ENCODE measurements around the gene ALG9.

ALG9 gene

DNA sequence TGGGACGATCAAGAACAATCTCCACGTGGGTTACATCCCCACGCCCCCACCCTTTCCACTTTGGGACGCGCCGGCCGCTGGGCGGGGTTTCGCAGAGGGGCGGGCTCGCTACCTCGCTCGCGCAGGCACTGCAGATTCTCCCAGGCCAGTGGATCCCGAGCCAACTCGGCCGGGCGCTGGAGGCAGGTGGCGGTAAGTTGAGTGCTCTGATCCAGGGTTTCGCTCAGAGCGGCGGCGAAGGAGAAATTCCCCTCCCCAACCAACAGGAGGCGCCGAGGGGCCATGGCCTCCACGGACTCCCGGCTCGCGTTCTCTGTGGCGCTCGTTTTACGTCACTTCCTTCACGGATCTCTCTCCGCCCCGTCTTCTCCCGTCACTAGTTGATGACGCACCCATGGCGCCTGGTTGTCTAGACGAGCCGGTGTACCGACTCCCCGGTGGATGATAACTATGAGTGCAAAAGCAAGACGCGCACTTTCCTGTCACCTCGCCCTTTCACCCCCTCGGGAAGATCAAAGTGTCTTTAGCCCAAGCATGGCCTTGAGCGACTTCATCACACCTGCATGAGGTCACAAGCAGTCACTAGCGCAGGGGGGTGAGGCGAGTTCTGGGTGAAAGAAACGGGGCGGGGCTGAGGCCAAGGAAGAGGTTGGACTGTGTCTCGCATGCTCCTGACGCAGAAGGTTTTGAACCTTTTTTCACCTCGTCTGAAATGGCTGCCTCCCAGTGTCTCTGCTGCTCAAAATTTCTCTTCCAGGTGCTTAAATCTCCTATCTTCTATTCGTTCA is 7.7 kb upstream of the ALG9 start, which contains the start of the genes CFAP68 and FDXACB1:
Gene CFAP68 (plus strand): TSS at position 693 of the 788 bp plus-strand sequence. CDS start 20 bp downstream, at position 713.
Gene FDXACB1 (minus strand): TSS at position 317 of the 788 bp plus-strand sequence. CDS start 33 bp downstream, at position 284.
- peak; percentile 77 for DNase-seq

DNA sequence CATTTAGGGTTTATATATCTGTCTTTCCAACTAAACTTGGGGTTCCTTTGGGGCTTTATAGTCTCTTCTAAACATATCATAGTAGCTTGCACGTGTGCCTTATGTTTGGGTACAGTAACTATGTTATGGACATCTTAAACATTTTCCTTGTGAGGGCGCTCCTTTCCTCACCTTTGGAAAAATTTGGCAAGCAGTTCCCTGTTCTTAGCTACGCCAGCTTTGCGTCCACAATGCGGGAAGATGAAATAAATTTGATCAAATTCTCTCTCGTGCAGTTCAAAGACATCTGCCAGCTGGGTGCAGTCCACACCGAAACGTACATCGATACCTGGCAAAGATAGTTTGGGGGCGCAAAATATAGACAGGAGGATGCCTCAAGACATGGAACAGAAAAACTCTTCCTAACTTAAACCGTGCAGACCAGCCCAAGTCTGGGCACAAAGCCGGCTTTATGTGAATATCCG is 7.0 kb upstream of the ALG9 start:
- no peak for DNase-seq

DNA sequence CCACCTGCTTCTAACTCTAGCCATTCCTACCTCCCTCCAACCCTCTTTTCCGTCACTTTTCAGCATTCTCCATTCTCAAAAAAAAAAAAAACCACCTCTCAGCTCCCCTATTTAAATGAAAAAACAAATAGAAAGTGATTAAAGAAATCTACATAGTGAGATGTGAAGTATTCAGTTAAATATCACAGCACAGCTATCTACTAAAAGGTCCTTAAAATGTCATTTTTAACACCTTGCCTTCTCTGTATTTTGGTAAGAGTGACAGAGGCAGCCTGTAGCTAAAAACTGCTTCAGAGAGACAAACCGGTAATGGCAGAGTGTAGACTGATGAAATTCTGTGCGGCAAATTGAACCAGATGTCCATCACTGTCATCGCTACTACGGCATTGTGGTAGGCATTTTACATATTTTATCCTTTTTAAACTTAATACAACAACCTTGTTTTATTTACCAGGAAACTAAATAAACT is 346 bp upstream of the ALG9 start:
- no peak for DNase-seq

DNA sequence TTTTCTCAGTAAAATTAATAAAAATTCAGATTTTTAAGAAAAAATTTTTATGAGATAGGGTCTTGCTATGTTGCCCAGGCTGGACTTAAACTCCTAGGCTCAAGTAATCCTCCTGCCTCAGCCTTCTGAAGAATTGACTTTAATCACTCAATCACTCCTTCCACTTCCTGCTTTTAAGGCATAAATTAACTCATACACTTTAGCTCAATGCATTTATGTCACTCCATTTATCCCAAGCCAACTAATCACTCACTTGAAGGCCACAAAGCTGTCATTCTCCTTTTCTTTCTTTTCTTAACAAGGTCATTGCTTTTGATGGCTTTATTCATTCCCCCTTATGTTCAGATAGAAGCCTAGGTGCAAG is 877 bp downstream of the ALG9 start:
- DNase-seq, result no peak

DNA sequence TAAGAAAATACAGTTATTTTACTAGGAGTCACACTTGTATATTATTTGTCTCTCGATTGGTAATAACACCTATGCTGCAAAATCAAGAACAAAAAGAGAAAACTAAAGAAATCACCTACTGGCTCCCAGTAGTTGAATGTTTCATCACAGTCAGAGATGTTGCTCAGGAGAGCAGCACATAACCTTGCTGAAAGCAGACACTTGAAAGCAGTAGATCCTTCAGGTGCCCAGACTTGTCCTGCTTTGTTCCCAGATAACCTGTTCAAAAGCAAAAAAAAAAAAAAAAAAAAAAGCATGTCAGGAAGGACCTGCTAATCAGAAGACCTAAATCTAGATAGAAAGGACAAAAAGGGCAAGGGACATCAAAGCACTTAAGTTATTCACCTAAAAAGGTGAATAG is 1.3 kb downstream of the ALG9 start:
- no peak for DNase-seq

DNA sequence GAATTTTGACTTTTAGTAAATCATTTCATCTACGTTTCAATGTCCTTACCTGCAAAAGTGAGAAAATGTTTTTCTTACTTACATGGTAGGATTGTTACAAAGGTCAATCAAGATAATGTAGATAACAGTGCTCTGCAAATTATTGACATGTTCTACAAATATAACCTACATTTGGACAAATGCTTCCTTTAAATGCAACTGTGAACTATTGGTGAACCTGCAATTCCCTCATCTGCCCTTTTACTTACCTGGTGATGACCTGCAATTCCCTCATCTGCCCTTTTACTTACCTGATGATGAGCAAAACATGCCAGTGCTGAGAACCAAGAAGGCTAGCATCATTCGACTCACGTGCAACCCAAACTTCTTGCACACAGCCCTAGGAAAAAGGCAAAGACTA is 11.1 kb downstream of the ALG9 start:
- no peak for DNase-seq

DNA sequence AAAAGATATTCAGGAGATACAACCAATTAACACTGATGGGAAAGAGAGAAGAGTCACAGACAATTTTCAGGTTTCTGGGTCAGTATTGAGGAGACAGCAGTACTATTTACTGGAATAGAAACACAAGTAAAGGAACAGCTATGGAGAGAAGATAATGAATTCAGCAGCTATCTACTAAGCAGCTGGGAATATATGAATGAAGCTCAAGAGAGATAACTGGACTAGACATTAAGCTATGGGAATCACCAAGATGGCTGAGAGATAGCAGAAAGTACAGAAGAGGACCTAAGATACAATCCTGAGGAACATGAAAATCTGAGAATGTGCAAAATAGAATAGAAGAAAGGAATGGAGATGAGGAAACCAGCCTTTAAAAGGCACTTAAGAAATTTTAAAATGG is 15.9 kb downstream of the ALG9 start:
- no peak for DNase-seq

DNA sequence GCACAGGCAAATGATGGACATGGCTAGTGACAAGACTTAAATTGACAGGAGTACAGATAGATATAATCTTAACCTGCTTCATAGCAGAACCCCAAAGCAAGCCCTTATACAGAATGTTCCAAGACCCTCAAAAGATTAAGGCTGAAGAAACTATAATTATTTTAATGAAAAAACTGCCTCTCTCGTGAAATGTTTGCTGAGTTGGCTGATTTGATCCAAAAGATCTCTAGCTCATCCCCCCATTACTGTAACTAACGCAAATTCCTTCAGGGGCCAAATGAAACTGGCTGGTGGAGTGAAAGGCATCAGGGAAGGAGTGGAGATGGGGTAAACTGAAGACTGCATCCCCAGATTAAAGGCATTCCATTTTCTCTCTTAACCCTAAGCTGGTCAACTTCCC is 19.3 kb downstream of the ALG9 start:
- no peak for DNase-seq

DNA sequence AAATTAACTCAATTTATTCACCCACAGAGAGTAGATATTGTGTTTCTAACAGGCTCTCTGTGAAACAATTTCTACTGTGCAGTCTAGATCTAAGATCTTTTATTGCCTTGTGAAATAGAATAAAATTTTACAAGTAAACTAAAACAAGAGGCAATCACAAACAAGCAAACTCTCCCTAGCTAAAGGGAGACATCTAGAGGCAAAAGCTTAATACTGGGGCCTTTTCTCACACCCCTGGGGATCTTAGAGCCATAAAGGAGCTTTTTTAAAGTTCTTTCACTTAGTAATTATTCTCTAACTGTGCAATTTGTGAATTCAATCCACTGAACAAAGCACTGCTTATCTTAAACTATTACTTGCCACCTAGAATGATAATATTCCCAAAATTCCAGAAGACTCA is 19.7 kb downstream of the ALG9 start:
- no peak for DNase-seq

DNA sequence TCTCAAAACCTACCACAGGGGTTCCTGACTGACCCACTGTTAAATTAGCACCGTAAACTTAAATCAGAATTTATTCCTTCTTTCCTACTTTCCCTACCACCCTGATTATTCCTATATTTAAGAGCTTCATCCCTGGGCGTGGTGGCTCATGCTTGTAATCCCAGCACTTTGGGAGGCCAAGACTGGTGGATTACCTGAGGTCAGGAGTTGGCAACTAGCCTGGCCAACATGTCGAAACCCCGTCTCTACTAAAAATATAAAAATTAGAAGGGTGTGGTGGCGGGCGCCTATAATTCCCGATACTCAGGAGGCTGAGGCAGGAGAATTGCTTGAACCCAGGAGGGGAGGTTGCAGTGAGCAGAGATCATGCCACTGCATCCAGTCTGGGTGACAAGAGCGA is 20.3 kb downstream of the ALG9 start:
- no peak for DNase-seq

DNA sequence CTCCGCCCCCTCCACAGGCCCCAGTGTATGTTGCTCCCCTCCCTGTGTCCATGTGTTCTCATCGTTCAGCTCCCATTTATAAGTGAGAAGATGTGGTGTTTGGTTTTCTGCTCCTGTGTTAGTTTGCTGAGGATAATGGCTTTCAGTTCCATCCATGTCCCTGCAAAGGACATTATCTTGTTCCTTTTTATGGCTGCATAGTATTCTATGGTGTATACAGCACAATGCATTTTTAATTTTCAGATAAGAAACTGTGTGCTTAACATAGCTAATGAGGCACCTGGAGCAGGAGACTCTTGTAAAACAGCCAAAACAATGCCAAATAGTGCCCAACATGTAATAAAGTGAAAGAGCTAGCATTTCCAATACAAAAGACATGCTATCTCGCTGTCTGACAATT is 21.8 kb downstream of the ALG9 start:
- no peak for DNase-seq

DNA sequence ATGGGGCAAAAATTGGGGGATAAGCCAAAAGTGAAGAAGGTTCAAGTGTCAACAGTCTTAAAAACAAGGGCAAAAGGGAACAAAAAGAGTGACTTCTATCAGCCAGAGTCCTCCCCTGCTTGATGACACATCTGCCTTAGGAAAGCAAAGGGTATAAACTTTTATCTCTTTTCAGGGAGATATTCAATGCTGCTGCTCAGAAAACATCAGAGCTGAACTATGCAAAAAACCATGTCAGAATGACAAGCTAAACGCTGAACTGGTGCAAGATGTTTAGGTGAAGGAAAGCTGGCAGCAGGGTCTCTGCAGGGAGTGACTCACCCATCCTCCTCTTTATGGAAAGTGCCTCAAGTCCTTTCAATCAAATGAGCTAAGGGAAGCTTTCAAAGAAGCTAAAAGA is 24.7 kb downstream of the ALG9 start:
- DNase-seq, result no peak

DNA sequence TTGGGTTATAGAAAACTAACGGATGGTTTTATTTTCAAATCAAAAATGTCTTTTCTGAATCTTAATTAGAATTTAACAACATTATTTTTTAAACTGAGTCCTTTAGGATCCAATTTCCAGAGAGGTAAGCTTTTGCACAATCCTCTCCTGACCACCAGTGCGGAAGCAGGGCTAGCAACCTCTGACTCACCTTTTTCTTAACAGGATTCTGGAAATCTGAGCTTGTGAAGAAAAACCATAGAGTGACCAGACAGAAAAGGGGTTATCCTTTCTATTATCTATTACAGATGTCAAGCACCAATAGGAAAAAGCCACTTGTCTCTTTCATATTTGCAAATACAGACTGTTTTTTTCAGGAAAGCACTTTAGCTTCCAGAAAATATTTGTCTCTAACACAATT is 25.3 kb downstream of the ALG9 start:
- DNase-seq, result no peak

DNA sequence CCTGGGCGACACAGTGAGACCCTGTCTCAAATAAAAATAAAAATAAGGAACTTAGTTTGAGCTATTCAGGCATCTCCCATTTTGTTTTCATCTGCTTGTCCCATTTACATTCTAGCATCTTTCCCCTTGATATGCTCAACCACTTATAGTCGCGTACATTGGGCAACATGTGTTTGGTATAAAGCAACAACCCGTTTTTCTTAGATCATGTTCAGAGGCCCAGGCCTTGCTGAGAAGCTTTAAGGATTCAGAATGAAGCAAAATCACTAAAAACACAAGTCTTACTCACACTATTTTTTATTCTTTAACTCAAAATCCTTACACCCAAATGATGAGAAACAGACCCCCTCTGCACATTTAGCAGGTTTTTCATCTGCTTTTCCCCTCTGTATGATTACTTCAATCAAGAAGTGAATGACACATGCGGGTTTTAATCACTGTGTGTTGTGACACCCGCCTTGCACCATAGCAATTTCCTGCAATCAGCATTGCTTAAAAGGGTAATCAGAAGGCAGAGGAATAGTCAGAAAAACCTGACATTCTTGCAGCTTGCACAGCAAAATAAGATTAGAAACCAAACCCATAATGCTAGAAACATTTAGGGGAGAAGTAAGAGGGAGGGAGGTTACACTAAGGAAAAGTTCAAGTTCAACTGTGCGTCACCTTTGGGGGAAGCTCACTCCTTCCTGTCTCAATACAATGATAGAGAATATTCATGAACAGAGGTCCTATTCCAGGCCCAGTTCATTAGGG is 25.9 kb downstream of the ALG9 start:
- no peak for DNase-seq

DNA sequence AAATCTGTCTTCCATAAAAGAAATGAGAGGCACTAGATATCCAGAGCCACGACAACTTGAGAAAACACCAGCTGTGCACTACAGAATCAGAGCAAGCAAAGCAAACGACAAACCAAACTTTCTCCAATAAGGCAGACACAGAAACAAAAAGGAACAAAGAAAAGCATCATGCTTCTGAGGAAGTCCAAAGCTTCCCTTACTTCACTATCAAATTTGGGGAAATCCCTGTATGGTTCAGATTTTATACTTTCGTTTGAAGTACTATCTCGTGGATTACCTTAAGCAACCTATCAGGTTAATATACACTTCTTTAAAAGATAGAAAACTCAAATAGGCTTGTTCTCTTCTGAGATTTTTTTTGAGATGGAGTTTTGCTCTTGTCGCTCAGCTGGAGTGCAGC is 27.7 kb downstream of the ALG9 start:
- no peak for DNase-seq

DNA sequence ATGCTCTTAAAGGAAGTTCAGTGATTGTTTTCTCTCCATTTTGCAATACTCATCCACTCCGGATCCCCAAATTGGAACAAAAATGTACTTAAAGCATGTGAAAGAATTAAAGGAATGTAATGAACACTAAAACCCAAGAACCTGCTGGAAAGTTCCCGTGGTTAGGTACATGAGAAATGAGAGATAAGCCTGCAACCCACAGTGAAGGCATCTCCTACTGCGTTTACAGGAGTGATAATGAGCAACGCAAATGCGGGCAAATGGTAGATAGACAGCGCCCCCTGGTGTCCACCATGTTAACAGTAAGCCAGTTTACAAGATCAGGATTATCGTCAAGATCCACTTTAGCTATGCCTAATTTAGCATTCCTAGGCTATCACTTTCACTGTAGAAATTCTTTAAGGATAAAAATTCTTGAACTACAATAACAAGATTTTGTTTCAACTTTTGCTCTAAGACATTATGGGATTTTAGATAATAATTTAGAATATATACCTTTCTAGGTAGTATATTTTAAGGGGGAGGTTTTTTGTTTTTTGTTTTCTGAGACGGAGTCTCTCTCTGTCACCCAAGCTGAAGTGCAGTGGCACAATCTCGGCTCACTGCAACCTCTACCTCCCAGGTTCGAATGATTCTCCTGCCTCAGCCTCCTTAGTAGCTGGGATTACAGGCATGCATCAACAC is 29.9 kb downstream of the ALG9 start:
- peak; percentile 39 for DNase-seq

DNA sequence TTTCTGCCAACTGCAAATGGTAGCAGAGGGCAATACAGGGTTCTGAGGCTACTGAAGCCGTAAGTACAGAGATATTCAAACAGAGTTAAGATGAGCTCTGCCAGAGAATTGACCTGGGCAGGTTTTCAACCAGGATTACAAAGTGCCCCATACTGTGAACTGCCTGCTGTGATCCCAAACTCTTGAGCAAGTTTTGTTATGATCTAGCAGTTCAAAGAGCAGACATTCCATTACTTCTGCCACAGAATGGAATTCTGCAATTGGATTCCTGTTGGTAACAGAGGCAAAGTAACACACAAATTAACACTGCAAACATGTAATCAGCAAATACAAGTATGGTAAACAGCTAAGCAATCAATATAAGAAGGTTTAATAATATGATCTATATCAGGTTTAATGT is 31.2 kb downstream of the ALG9 start:
- no peak for DNase-seq

DNA sequence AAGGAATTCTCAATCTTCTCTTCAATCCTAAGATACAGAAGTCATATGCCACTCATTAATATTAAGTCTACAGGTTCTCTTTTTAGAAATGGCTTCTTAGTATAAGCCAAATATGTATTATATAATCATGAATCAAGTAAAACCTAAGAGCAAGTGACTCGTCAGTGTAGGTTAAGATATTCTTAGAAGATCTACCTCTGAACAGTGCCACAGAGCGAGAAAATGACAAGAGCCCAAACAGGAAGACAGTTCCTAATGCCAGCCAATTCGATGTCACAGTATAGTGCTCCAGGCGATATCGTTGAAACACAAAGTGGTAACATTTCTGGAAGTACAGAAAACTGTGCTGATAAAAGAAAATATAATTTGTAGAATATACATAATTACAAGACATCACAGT is 33.3 kb downstream of the ALG9 start:
- DNase-seq, result no peak

DNA sequence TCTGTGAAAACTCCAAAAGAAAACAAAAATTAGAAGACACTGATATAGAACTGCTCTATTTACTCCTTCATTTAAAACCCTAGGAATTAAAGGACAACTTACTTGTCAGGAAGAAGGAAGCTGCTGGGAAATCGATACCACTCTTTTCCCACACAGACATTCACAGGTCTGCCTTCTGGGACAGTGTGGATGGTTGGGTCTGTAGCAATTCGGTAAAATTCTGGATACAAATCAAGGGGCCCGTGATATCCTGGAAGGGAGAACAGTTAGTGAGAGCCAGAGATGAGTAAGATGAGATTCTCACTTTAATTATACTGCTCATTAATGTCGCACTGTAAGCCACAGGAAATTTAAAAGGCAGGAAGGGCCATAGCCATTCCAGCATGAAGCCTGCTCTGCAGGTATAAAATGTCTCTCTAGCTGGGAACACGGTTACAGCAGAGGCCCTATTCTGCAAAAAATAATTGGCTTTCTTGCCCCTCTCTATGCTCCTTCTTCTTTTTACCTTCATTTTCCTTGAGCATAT is 34.0 kb downstream of the ALG9 start:
- no peak for DNase-seq

DNA sequence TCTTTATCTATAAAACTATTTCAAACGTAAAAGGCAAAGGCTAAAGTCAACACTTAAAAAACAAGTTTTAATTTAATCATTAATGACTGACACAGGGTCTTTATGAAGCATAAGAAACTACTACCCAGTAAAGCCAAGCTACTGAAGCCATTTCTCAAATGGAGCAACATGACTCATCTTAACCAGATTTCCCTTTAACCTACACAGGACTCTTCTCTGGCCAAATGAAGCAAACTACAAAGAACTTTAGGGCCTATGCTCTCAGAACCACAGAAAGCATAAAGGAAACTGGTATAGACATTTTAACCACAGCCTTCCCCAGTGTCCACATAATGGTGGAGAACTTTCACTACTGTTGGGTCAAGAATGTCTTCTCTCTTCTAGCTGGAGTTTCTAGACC is 34.7 kb downstream of the ALG9 start:
- DNase-seq, result no peak

DNA sequence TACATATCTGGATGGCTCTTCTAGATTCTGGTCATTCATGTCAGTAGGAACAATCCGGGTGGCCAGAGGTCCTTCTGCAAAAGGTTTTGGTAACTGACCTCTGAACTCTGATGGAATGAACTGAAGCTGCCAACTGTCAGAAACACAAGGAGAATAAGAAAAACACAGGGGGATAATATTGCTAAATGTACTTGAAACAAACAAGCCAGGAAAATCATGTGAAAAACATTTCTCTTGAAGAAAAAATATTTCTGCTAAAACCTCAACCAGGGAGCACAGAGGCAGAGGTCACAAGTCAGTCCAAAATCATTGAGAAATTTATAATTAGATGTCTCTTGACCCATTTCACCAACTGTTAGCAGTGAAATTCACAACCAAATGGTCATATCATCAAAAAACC is 35.2 kb downstream of the ALG9 start:
- DNase-seq, result no peak

DNA sequence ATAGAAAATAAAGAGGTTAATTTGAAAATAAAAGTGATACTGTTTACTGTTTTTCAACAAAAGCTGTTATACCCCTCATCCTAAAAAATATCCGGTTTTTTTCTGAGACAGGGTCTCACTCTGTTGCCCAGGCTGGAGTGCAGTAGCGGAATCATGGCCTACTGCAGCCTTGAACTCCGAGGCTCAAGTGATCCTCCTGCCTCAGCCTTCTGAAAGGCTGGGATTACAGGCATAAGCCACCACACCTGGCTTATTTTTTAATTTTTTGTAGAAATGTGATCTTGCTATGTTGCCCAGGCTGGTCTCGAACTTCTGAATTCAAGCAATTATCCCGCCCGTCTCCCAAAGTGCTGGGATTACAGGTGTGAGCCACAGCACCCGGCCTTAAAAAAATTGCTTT is 35.7 kb downstream of the ALG9 start:
- no peak for DNase-seq

DNA sequence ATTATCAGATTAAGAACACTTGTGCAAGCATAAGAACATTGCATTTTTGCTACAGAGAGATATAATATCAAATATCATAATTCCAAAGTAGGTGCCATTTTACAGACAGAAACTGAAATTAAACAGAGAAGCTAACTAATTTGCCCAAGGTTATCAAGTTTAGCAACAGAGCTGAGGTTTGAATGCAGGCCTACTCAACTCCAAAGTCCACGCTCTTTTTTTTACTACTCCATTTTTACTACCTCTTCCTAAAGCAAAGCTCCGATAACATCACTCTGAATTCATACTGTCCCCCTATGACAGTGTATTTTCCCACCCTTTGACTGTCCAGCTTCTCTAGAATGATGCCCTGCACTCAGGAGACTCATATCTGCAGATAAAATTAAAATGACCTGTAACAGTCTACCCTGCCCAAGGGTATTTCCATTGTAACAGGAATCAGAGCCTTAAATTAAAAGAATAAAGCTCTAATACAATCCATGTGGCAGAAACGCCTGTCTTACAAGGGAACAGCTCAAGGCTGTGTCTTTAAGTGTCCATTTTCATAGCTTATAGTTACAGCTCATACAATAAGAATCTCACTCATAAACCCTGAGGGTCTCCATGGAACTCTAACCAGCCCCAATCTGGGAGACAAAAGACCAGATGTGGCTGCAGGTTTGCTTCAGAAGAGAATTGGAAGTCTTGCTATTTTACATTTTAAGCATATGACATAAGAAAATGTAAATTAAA is 36.8 kb downstream of the ALG9 start:
- no peak for DNase-seq
